ENCODE results near the gene RUBCN.
"Not testable (repeated sequence)": the region's sequence is repeated elsewhere in the genome, so short reads cannot be mapped to it uniquely, and the experiment has no call there.

Gene RUBCN

DNA sequence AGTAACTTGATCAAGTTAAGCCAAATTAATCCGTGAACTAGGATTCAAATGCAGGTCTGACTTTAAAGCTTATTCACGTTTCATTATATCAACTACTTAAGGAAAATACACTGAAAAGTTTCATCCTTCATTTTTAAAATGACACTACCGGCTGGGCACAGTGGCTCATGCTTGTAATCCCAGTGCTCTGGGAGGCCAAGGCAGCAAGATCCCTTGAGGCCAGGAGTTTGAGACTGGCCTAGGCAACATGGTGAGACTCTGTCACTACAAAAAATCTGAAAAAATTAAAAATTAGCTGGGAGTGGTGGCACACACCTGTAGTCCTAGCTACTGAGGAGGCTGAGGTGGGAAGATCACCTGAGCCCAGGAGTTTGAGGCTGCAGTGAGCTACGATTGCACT lies 3.7 kb downstream of the RUBCN start:
- no peak for DNase-seq

GRCh38 chr3:197731483-197731882 lies 5.2 kb downstream of the RUBCN start:
- DNase-seq = not testable (repeated sequence)

DNA sequence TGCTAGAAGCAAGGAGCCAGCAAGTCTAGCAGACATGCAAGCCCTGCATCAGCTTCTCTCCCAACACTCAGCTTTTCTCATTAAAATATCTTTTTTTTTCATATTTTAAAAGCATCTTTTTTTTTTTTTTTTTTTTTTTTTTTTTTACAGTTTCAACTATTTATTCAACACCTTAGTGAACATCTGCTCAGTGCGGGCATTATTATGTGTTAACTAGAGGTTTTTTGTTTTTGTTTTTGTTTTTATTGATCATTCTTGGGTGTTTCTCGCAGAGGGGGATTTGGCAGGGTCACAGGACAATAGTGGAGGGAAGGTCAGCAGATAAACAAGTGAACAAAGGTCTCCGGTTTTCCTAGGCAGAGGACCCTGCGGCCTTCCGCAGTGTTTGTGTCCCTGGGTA lies 5.9 kb downstream of the RUBCN start:
- DNase-seq = not testable (repeated sequence)

DNA sequence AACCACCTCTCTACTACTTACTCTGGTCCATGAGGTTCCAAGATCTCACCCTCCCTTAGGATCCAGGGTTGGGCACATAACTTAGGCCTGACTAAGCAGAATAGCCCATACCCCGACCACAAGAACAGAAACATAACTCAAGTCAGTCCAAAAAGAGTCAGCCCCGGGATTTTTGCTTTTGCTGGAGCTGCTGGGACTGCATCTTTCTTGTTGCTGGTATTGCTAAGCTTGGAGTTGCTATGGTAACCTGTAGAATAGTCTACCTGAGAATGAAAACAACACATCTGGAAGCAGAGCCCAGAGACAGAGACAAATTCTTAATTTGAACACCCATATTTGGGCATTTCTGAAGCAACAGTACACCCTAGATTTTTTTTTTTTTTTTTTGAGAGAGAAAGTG lies 6.5 kb downstream of the RUBCN start:
- DNase-seq = peak; percentile 10

GRCh38 chr3:197728487-197728886 lies 8.2 kb downstream of the RUBCN start:
- DNase-seq = no peak

DNA sequence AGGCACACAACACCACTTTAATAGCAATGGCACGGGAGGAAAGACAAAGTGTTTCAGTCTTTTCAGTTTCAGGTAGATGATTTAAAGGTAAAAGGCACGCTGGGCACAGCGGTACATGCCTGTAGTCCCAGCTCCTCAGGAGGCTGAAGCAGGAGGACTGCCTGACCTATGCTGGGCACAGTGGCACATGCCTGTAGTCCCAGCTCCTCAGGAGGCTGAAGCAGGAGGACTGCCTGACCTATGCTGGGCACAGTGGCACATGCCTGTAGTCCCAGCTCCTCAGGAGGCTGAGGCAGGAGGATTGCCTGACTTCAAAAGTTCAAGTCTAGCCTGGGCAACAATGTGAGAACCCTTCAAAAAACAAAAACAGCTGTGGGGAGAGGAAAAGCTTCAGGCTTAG lies 8.8 kb downstream of the RUBCN start:
- DNase-seq = not testable (repeated sequence)

GRCh38 chr3:197722734-197723133 lies 14.0 kb downstream of the RUBCN start:
- no peak for DNase-seq

DNA sequence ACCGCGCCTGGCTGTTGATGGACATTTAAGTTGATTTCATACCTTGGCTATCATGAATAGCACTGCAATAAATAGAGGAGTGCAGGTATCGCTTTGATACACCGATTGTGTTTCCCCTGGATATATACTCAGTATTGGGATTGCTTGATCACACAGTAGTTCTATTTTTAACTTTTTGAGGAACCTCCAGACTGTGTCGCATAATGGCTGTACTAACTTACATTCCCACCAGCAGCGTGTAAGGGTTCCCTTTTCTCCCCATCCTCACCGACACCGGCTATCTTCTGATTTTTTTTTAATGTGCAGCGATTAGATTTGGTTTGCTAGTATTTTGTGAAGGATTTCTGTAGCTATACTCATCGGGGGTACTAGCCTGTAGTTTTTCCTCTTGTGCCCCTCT lies 16.0 kb downstream of the RUBCN start:
- no peak for DNase-seq

- no peak for DNase-seq
These were observed 17.8 kb downstream of the RUBCN start for GRCh38 chr3:197718891-197719290.

GRCh38 chr3:197714251-197714650 lies 22.5 kb downstream of the RUBCN start:
- DNase-seq = no peak

GRCh38 chr3:197713477-197713822 lies 23.3 kb downstream of the RUBCN start:
- DNase-seq = no peak

DNA sequence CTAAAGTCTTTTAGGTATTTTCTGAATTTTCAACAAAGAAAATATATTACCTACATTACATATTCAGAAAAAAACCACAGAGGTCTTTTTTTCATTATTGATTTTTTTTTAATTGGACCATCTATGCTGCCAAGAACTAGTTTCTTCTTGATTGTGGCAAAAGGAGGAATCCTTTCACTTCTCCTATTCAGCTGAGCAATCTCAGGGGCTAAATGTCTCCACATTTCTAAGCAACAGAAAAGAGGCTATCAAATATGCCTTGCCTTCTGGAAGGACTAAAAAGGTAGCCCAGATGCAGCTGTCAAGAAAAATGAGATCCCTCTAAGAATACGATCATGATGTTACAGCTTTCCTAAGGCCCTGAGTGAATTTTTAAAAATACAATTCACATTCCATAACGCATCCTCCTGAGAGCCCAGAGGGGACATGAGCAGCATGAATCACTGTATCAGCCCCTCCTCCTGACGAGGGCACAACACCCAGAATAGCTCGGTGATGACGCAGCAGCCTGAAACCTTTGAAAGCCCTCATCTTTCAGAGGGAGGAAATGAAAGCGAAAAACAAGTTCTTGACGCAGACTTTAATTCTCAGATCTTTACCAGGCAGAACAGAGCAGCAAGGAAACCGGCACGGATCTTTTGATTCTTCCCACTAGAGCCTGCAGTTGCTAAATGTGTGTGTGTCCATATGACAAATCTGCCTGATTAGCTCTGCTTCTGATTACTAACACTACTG lies 24.6 kb downstream of the RUBCN start:
- DNase-seq = no peak

- not testable (repeated sequence) for DNase-seq
These were observed 25.7 kb downstream of the RUBCN start for GRCh38 chr3:197710965-197711364.

GRCh38 chr3:197709135-197709534 lies 27.6 kb downstream of the RUBCN start:
- no peak for DNase-seq

DNA sequence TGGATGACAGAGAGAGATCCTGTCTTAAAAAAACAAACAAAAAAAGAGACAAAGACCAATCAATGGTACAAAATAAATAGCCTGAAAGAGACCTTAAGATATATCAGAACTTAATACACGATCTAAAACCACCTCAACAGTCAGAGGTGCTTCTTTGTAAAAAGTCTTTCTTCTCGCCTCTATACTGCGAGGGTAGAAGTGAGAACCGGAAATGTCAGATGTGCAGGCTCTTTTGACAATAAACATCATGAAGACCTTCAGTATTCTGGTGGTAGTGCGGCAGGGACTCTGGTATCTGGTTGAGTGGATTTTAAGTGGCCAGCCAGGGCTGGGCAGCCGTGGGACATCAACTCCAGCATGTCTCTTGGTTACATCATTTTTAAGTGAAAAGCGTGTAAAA lies 30.0 kb downstream of the RUBCN start:
- no peak for DNase-seq

GRCh38 chr3:197701841-197702240 lies 34.9 kb downstream of the RUBCN start:
- no peak for DNase-seq

GRCh38 chr3:197700095-197700494 lies 36.6 kb downstream of the RUBCN start:
- no peak for DNase-seq

- DNase-seq = no peak
These were observed 39.3 kb downstream of the RUBCN start for GRCh38 chr3:197697355-197697754.

GRCh38 chr3:197694251-197694650 lies 42.5 kb downstream of the RUBCN start:
- DNase-seq = no peak

DNA sequence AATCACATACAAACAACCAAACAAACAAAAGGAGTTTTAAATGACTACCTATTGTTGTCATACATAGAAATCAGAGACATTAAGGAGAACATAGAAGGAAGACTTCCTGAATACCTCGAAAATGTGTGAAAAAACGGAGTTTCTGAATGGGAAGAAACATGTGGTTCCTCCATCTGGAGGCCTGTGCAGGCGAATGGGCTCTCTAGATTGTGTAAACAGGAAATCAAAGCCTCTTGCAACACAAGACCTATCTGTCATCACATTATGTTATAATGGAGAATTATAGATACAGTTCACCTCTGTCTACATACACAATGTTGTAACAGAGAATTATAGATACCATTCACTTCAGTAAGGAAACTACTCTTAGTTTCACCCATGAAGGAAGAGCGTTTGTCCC lies 44.1 kb downstream of the RUBCN start:
- no peak for DNase-seq

GRCh38 chr3:197690754-197691153 lies 46.0 kb downstream of the RUBCN start:
- no peak for DNase-seq

DNA sequence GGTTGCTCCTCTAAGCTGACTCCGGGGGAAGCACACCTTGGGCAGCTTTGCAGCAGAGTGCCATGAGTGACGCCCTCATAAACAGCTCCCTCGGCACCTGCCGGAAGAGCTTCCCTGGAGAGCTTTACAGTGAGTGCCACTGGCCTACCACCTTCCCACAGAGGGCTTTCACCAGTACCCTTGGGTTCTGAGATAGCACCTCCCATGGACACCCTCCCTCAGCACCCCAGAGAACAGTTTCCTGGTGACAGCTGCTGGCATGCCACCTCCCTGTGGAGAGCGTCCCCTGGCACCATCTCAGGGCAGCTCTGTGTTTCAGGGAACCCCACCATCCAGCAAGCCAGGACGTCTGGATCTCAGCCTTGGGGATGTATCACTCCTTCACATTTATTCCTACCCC lies 49.1 kb downstream of the RUBCN start:
- no peak for DNase-seq

DNA sequence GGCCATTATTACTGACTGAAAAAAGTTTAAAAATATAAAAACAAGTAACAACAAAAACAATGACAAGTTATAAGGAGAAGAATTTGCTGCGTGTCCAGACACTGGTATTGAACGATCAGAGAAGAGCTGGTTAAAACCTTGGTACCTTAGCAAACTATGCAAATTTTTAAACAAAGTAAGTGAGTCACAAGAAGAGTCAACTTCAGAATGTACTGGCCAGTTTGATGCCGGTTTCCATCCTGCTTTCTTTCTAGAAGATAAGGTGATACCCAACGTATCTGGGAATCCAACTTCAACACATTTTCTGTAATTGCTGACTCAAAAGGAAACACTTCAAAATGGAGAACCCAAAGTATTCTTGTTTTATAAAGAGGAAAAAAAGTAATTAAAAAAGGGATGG lies 49.8 kb downstream of the RUBCN start:
- DNase-seq = no peak

DNA sequence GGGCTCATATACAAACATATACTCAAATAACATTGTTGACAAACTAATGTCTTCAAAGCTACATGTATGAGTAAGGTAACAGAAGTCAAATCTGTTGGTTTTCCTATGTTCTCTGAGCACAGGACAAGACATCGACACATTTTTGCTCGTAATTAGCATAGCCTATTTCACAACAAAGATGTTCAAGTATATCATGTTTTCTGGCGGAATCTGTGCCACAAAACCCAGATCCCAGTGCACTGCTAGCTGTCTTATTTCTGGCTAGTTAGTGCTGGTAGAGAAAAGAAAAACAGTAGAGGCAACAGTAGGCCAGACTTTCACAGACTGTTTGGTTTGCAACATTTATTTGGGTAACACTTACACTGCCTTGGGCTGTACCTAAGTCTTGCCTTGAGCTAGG lies 51.2 kb downstream of the RUBCN start:
- no peak for DNase-seq

DNA sequence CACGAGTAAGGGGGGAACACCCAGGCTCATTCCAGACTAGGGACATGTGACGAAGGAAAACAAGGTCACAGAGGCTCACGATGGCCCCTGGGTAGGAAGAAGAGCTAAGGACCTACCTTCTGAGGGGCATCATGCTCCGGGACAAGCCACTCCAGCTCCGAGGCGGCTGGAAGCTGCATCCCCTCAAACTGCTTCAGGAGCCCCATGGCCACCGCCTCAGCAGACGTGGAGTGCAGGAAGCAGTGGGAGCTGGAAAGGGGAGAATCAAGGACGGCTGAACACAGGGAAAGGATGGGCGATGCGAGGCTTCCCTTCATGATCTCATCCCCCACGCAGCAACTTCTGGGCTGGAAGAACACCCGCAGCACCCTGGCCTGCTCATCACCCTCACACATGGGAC lies 53.5 kb downstream of the RUBCN start:
- DNase-seq = no peak

DNA sequence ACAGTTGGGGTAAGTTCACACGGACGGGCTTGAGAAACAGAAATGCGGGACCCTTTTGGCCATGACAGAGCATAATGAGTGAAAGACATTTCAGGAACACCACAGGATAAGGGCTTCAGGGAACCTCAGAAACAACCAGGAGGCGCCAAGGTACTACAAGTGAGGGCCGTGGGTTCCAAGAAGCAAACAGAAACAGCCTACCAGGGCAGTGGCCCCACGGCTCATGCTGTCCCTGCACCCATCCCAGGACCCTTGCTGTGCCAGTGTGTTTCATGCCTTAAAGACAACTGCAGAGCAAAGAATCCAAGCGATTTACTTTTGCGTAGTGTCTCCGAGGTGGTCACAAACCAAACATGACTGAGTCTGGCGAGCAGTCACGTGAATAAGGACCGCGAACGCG lies 54.0 kb downstream of the RUBCN start:
- DNase-seq = no peak
